GM04504 (cell line): ENCODE measurements around the gene SFMBT2.

Source experiments
- DNase-seq: peaks from one replicate; pipeline ENCODE4 v3.0.0-alpha.2; 2012; ENCODE audit warnings: low read depth

SFMBT2 gene

GRCh38 chr10:7364474-7364873 lies 46.4 kb downstream of the SFMBT2 start:
- DNase-seq: no peak

- DNase-seq: no peak
These were observed 47.1 kb downstream of the SFMBT2 start for GRCh38 chr10:7363700-7364099.

GRCh38 chr10:7362471-7362870 lies 48.4 kb downstream of the SFMBT2 start:
- DNase-seq: no peak

GRCh38 chr10:7361316-7361715 lies 49.5 kb downstream of the SFMBT2 start:
- no peak for DNase-seq

- DNase-seq: no peak
These were observed 50.9 kb downstream of the SFMBT2 start for GRCh38 chr10:7359954-7360353.

- DNase-seq: no peak
These were observed 51.5 kb downstream of the SFMBT2 start for GRCh38 chr10:7359356-7359755.

- DNase-seq: no peak
These were observed 53.6 kb downstream of the SFMBT2 start for GRCh38 chr10:7357193-7357592.

- DNase-seq: no peak
These were observed 56.3 kb downstream of the SFMBT2 start for GRCh38 chr10:7354330-7355047.

- no peak for DNase-seq
These were observed 58.9 kb downstream of the SFMBT2 start for GRCh38 chr10:7351894-7352293.

GRCh38 chr10:7350541-7351195 lies 60.2 kb downstream of the SFMBT2 start:
- no peak for DNase-seq

- DNase-seq: no peak
These were observed 65.1 kb downstream of the SFMBT2 start for GRCh38 chr10:7345717-7346116.

- DNase-seq: no peak
These were observed 67.8 kb downstream of the SFMBT2 start for GRCh38 chr10:7343040-7343439.

- no peak for DNase-seq
These were observed 70.5 kb downstream of the SFMBT2 start for GRCh38 chr10:7340179-7340874.

- DNase-seq: no peak
These were observed 71.3 kb downstream of the SFMBT2 start for GRCh38 chr10:7339510-7339909.

GRCh38 chr10:7338469-7338868 lies 72.4 kb downstream of the SFMBT2 start:
- DNase-seq: no peak

- no peak for DNase-seq
These were observed 73.2 kb downstream of the SFMBT2 start for GRCh38 chr10:7337431-7338171.

GRCh38 chr10:7335977-7336376 lies 74.9 kb downstream of the SFMBT2 start:
- DNase-seq: no peak

GRCh38 chr10:7334642-7334964 lies 76.2 kb downstream of the SFMBT2 start:
- DNase-seq: no peak

GRCh38 chr10:7333961-7334641 lies 76.7 kb downstream of the SFMBT2 start:
- DNase-seq: no peak

GRCh38 chr10:7329219-7329618 lies 81.6 kb downstream of the SFMBT2 start:
- DNase-seq: no peak

- DNase-seq: no peak
These were observed 82.9 kb downstream of the SFMBT2 start for GRCh38 chr10:7327885-7328284.

GRCh38 chr10:7322623-7323022 lies 88.2 kb downstream of the SFMBT2 start:
- DNase-seq: no peak
